PC-3 (cell line): ENCODE data around the gene TANC1. TPM values are rescaled to one million over a fixed set of nuclear protein-coding genes. Genes with fewer than 3 reads are reported as not detected.

ENCODE experiments used
- ATAC-seq: fragments of 200-7000 bp; cut with Tn5 transposase; 2 replicates; pipeline ENCODE4 v1.9.1; 2020; ENCODE audit warnings: mild to moderate bottlenecking, moderate library complexity
- BruUV-seq: library from RNA; stranded (reverse); fragments of 400-500 nt; replicated peaks from 2 replicates; lab custom pipeline; 2021; lab: Mats Ljungman, UMichigan
- CTCF ChIA-PET: fragments of 300-600 bp; sonication (Branson Sonifier 250); formaldehyde crosslinking; loops from one replicate; lab custom pipeline; 2022; ENCODE audit warnings: antibody characterized with exemption; lab: Charles Lee
- POLR2A ChIA-PET: fragments of 300-600 bp; sonication (Branson Sonifier 250); formaldehyde crosslinking; loops from one replicate; lab custom pipeline; 2022; ENCODE audit warnings: antibody characterized with exemption; ENCODE audit not compliant: unreplicated experiment; lab: Charles Lee
- DNase-seq: peaks from one replicate; pipeline ENCODE4 v3.0.0-alpha.2; 2015
- H2AFZ ChIP-seq: fragments of 300-600 bp; sonication (generic); 2 replicates; pipeline ENCODE4 v1.6.0; 2016; ENCODE audit warnings: antibody characterized with exemption, low read length
- H3F3A ChIP-seq: fragments of 300-600 bp; sonication (generic); one replicate; pipeline ENCODE4 v1.6.0; 2017; ENCODE audit warnings: antibody characterized with exemption, low read length, control low read depth, mild to moderate bottlenecking; ENCODE audit not compliant: unreplicated experiment
- H3K27ac ChIP-seq: fragments of 300-600 bp; sonication (generic); 2 replicates; pipeline ENCODE4 v1.5.1; 2016; ENCODE audit warnings: mild to moderate bottlenecking, low read length
- H3K27me3 ChIP-seq: fragments of 300-600 bp; sonication (generic); 2 replicates; pipeline ENCODE4 v1.6.1; 2016; ENCODE audit warnings: low read length, mixed read lengths
- H3K36me3 ChIP-seq: fragments of 300-600 bp; sonication (generic); 2 replicates; pipeline ENCODE4 v1.6.1; 2016; ENCODE audit warnings: low read depth, mixed run types, low read length, mixed read lengths
- H3K4me1 ChIP-seq: fragments of 300-600 bp; sonication (generic); 2 replicates; pipeline ENCODE4 v1.5.1; 2016; ENCODE audit warnings: low read length; ENCODE audit not compliant: insufficient read depth
- H3K4me2 ChIP-seq: fragments of 300-600 bp; sonication (generic); 2 replicates; pipeline ENCODE4 v1.6.0; 2016; ENCODE audit warnings: low read length
- H3K4me3 ChIP-seq: fragments of 300-600 bp; sonication (generic); 2 replicates; pipeline ENCODE4 v1.5.1; 2016; ENCODE audit warnings: mild to moderate bottlenecking, low read length, mixed read lengths
- H3K79me2 ChIP-seq: fragments of 300-600 bp; sonication (generic); 2 replicates; pipeline ENCODE4 v1.6.1; 2017; ENCODE audit warnings: low read length, mixed read lengths
- H3K9ac ChIP-seq: fragments of 300-600 bp; sonication (generic); 2 replicates; pipeline ENCODE4 v1.6.0; 2016; ENCODE audit warnings: mild to moderate bottlenecking, low read length
- H3K9me2 ChIP-seq: fragments of 300-600 bp; sonication (generic); replicated peaks from 2 replicates; pipeline ENCODE4 v1.6.1; 2016; ENCODE audit warnings: mixed run types, low read length, mixed read lengths
- H3K9me3 ChIP-seq: fragments of 300-600 bp; sonication (generic); 2 replicates; pipeline ENCODE4 v1.6.1; 2016; ENCODE audit warnings: low read length, mixed read lengths
- H4K20me1 ChIP-seq: fragments of 300-600 bp; sonication (generic); 2 replicates; pipeline ENCODE4 v1.6.1; 2016; ENCODE audit warnings: low read length, mixed read lengths
- CTCF ChIP-seq: fragments of 300-600 bp; sonication (generic); conservative IDR thresholded peaks from 2 replicates; pipeline ENCODE4 v1.5.1; 2017; ENCODE audit warnings: antibody characterized with exemption, low read depth, mild to moderate bottlenecking, low read length
- EZH2 ChIP-seq: fragments of 300-600 bp; sonication (generic); IDR thresholded peaks from one replicate; pipeline ENCODE4 v1.6.1; 2017; ENCODE audit warnings: antibody characterized with exemption, mild to moderate bottlenecking, low read length; ENCODE audit not compliant: unreplicated experiment
- EZH2phosphoT487 ChIP-seq: fragments of 300-600 bp; sonication (generic); IDR thresholded peaks from 2 replicates; pipeline ENCODE4 v1.6.1; 2018; ENCODE audit warnings: mild to moderate bottlenecking, antibody characterized with exemption, low read length, borderline replicate concordance
- intact Hi-C: fragments of 100-400 bp; cut with micrococcal nuclease; formaldehyde crosslinking; loops from 2 replicates; pipeline ENCODE4 v1.9.0; 2023
- total RNA-seq: library from RNA; depleted of rRNA; stranded (reverse); fragments of >200 nt; gene quantifications from 2 replicates; pipeline ENCODE4 v1.2.3, GENCODE V29; 2014

The TANC1 gene
- total RNA-seq, 1 experiment from 2014 or later = 17.6 TPM

- Histone ChIP-seq H3F3A (peaks cover 8% of the 10 kb centered on the region), H3K36me3 (0 out of 2 replicates have a peak, but pooled peaks cover 1% of the 10 kb centered on the region), H3K4me1 (peaks cover 35% of the 10 kb centered on the region), H3K4me3 (no peak overlapping the region), H4K20me1 (no peaks in the 10 kb centered on the region), H3K4me2 (no peak overlapping the region), H3K9ac (no peak overlapping the region), H3K79me2 (peaks cover 19% of the 10 kb centered on the region), H3K27me3 (no peaks in the 10 kb centered on the region), H3K27ac (no peak overlapping the region), H2AFZ (no peak overlapping the region), H3K9me3 (no peaks in the 10 kb centered on the region), H3K9me2 (no peaks in the 10 kb centered on the region)
- TF ChIP-seq EZH2 (no peak), CTCF (no peak)
- intact Hi-C loops = no loop called here
- CTCF ChIA-PET = no interaction called here
- POLR2A ChIA-PET = no interaction called here
- no TSS peak for BruUV-seq
- DNase-seq (no peak), ATAC-seq (no peak)
Measured at GRCh38 chr2:159101755-159102489, 133.5 kb downstream of the TANC1 start.

DNA sequence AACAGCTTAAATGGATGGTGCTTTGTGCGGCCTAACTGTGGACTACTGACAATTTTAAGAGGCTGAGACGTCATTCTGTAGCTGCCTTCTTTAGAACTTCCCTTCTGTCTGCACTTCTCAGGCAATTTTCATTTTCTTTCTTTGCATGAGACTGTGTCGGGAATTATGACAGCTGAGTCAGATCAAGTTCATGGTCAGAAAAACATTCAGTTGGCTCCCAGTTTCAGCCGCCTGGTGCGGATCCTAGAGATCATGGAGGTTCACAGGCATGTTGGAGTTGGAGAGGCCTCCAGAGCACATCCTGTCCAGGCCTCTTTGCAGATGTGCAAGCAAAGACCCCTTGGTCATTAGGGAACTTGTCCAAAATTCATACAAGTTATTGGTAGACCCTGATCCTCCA is 135.0 kb downstream of the TANC1 start:
- Histone ChIP-seq H3K4me1 (peaks cover 20% of the 10 kb centered on the region), H3F3A (peaks cover 7% of the 10 kb centered on the region), H3K9me3 (no peaks in the 10 kb centered on the region), H2AFZ (no peak overlapping the region), H3K27me3 (no peaks in the 10 kb centered on the region), H3K4me2 (no peak overlapping the region), H3K79me2 (peaks cover 19% of the 10 kb centered on the region), H3K4me3 (no peak overlapping the region), H4K20me1 (no peaks in the 10 kb centered on the region), H3K36me3 (no peaks in the 10 kb centered on the region), H3K9me2 (no peaks in the 10 kb centered on the region), H3K27ac (no peak overlapping the region), H3K9ac (no peak overlapping the region)
- DNase-seq (no peak), ATAC-seq (no peak)
- BruUV-seq = no TSS peak
- ChIA-PET POLR2A (no interaction called here), CTCF (no interaction called here)
- TF ChIP-seq EZH2phosphoT487 (no peak), CTCF (no peak), EZH2 (no peak)
- intact Hi-C loops = no loop called here

GRCh38 chr2:159106109-159106508 is 137.7 kb downstream of the TANC1 start:
- POLR2A ChIA-PET = no interaction called here
- BruUV-seq = no TSS peak
- CTCF ChIA-PET = no interaction called here
- Histone ChIP-seq H3K9me2 (no peaks in the 10 kb centered on the region), H3K27me3 (no peaks in the 10 kb centered on the region), H3K79me2 (peaks cover 6% of the 10 kb centered on the region), H3K9me3 (no peaks in the 10 kb centered on the region), H3K4me3 (no peak overlapping the region), H3K27ac (no peak overlapping the region), H2AFZ (no peak overlapping the region), H3K36me3 (no peaks in the 10 kb centered on the region), H3F3A (no peaks in the 10 kb centered on the region), H3K4me2 (no peak overlapping the region), H4K20me1 (no peaks in the 10 kb centered on the region), H3K9ac (no peak overlapping the region), H3K4me1 (no peaks in the 10 kb centered on the region)
- intact Hi-C loops = no loop called here
- DNase-seq (no peak), ATAC-seq (no peak)
- TF ChIP-seq CTCF (no peak), EZH2 (no peak), EZH2phosphoT487 (no peak)
